GM21528 (cell line): ENCODE results near the gene PDXK.
A peak's percentile ranks its signal among the peaks of the same experiment; 100 is the strongest.
"Not testable (repeated sequence)": the region's sequence is repeated elsewhere in the genome, so short reads cannot be mapped to it uniquely, and the experiment has no call there.

Experiments used
- ATAC-seq: cut with Tn5 transposase; IDR thresholded peaks from one replicate; pipeline ENCODE4 v1.9.1; 2021; ENCODE audit warnings: mild to moderate bottlenecking, moderate library complexity; ENCODE audit not compliant: unreplicated experiment, low FRiP score

The PDXK gene

GRCh38 chr21:43696214-43696613 is 22.7 kb upstream of the PDXK start:
- no peak for ATAC-seq

- no peak for ATAC-seq
These were observed 20.9 kb upstream of the PDXK start for GRCh38 chr21:43697758-43698643.

- not testable (repeated sequence) for ATAC-seq
These were observed 19.5 kb upstream of the PDXK start for GRCh38 chr21:43699492-43699777.

GRCh38 chr21:43699933-43700599 is 18.9 kb upstream of the PDXK start:
- ATAC-seq, result no peak

GRCh38 chr21:43701936-43702784 is 16.8 kb upstream of the PDXK start:
- ATAC-seq, result no peak

GRCh38 chr21:43702785-43703034 is 16.2 kb upstream of the PDXK start:
- no peak for ATAC-seq

- ATAC-seq, result no peak
These were observed 15.7 kb upstream of the PDXK start for GRCh38 chr21:43703035-43703880.

- no peak for ATAC-seq
These were observed 11.5 kb upstream of the PDXK start for GRCh38 chr21:43707462-43707861.

GRCh38 chr21:43708745-43709381 is 10.1 kb upstream of the PDXK start:
- ATAC-seq, result no peak

- no peak for ATAC-seq
These were observed 6.5 kb upstream of the PDXK start for GRCh38 chr21:43712268-43712942.

GRCh38 chr21:43713123-43713522 is 5.8 kb upstream of the PDXK start:
- not testable (repeated sequence) for ATAC-seq

- no peak for ATAC-seq
These were observed 2.4 kb upstream of the PDXK start for GRCh38 chr21:43716376-43717165.

- no peak for ATAC-seq
These were observed 1.6 kb upstream of the PDXK start for GRCh38 chr21:43717166-43717853.

- no peak for ATAC-seq
These were observed 710 bp upstream of the PDXK start for GRCh38 chr21:43717967-43718871.

GRCh38 chr21:43719748-43720538 is 1.0 kb downstream of the PDXK start:
- peak; percentile 2 for ATAC-seq

- ATAC-seq, result no peak
These were observed 1.7 kb downstream of the PDXK start for GRCh38 chr21:43720539-43721166.
